Cardiac fibroblast (primary cell): Measurements from ENCODE around the gene UTY.

Experiments
- DNase-seq, 2 donors: peaks; one replicate each; pipeline versions ENCODE4 v3.0.0 to v3.0.0-alpha.2; 2010; ENCODE audit warnings: low read depth in 2 of 2
- H3K4me3 ChIP-seq, 2 donors: replicated peaks in 1 of 2; 1 replicate in 1 of 2; 2 replicates in 1 of 2; pipeline ENCODE4 v1.5.1; 2011; ENCODE audit warnings: low read depth in 2 of 2, low read length in 2 of 2, mild to moderate bottlenecking in 2 of 2, moderate library complexity in 1 of 2
- TF ChIP-seq, protein P1 (sequence below): IDR thresholded peaks from one replicate; pipeline ENCODE4 v1.5.1; 2011; ENCODE audit warnings: low read depth, mild to moderate bottlenecking, low read length, inconsistent platforms

UTY gene

DNA sequence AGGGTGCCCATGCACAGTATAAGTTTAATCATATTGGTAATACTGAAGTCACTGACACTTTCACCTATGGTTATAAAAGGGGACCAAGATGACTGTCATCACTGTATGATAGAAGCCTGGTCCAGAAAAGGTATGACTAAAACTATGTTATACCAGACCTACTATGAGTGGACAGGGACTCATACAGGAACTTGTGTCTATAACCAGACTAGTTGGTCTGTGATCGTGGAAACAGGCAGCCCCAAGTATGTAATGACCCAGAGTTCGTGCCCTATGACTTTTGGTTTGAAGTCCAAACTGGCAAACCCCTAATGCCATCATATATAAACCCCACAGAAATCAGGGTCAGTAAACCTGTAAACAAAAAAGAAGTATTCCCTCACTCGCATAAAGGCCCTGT is 134.3 kb downstream of the UTY start:
- DNase-seq = no peak
- TF ChIP-seq, protein P1, sequence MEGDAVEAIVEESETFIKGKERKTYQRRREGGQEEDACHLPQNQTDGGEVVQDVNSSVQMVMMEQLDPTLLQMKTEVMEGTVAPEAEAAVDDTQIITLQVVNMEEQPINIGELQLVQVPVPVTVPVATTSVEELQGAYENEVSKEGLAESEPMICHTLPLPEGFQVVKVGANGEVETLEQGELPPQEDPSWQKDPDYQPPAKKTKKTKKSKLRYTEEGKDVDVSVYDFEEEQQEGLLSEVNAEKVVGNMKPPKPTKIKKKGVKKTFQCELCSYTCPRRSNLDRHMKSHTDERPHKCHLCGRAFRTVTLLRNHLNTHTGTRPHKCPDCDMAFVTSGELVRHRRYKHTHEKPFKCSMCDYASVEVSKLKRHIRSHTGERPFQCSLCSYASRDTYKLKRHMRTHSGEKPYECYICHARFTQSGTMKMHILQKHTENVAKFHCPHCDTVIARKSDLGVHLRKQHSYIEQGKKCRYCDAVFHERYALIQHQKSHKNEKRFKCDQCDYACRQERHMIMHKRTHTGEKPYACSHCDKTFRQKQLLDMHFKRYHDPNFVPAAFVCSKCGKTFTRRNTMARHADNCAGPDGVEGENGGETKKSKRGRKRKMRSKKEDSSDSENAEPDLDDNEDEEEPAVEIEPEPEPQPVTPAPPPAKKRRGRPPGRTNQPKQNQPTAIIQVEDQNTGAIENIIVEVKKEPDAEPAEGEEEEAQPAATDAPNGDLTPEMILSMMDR = no peak
- no peak overlapping the region for H3K4me3 ChIP-seq

DNA sequence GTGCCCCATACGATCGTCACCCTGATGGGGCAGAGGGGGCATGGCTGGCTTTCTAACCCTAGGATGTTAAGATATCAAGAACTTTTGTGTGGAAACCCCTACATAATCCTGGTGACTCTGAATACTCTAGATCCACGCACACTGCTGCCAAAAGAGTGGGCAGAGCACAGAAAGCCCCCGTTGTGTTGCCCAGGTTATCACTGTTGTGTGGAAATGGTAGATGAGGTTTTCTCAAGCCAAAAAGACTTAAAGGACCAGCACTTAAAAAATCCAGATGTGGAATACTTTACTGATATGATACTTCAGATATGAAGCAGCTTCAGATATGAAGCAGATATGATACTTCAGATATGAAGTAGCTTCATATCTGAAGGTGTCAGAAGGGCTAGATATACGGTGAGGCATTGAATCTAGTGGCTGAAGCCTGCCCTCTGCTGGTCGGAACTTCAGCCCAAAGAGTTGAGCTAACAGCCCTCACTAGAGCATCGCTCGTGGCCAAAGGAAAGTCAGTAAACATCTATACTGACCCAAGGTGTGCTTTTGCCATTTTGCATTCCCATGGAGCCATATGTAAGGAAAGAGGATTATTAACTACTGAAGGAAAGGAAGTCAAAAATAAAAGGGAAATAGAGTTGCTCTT is 136.4 kb downstream of the UTY start:
- DNase-seq = peak; percentile 30 to 43
- H3K4me3 ChIP-seq = no peak overlapping the region
- TF ChIP-seq, protein P1 = peak; percentile 55

DNA sequence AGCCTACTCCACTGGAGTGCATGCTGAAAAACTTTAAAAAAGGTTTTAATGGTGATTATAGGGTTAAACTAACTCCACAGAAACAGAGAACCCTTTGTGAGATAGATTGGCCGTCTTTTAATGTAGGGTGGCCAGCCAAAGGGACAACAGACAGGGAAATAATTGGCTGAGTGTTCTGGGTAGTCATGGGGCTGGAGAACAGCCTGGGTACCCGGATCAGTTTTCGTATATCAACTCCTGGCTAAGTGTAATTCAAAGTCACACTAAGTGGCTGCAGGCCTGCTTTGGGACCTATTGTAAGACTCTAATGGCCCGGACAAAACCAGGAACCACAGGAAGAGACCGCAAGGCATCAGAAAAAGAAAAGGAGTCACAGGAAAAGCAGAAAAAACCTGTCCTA is 139.9 kb downstream of the UTY start:
- H3K4me3 ChIP-seq = no peak overlapping the region
- TF ChIP-seq, protein P1 = no peak
- no peak for DNase-seq

DNA sequence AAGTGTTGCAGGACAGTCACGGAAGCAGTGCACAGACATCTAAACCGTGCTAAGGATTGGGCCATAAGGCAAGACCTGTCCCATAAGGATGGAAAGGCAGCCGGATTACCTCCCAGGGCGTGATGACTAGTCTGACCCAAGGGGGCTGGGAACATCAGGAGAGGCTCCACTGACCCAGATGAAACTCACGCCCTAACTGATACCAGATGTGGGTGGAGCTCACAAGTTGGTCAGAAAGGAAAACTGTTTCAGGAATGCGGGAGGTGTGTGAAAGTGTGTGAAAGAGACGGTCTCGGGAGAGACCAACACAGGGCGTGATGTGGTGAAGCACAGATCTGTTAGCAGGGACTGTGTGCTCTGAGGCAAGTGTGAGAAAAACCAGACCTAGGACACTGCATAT is 140.5 kb downstream of the UTY start:
- TF ChIP-seq, protein P1 = no peak
- no peak for DNase-seq
- H3K4me3 ChIP-seq = no peak overlapping the region

DNA sequence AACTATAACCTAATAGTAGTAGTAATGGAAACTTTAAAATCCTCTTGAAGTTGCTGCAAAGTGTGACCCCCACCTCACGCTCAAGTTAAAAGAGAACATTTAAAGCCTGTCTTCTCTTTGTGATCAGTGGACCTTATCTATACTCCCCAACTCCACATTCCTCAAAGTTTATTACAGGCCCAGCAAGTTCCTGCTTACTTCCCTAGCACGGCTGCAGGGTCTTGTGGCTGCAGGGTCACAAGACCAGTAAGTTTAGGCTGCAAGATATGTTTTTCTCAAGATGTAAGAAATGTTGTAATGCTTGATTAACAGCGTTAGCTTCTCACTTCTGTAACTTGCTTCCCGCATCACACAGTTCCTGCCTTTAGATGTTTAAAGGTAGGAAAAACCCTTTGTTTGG is 141.1 kb downstream of the UTY start:
- TF ChIP-seq, protein P1 = no peak
- no peak overlapping the region for H3K4me3 ChIP-seq
- no peak for DNase-seq

DNA sequence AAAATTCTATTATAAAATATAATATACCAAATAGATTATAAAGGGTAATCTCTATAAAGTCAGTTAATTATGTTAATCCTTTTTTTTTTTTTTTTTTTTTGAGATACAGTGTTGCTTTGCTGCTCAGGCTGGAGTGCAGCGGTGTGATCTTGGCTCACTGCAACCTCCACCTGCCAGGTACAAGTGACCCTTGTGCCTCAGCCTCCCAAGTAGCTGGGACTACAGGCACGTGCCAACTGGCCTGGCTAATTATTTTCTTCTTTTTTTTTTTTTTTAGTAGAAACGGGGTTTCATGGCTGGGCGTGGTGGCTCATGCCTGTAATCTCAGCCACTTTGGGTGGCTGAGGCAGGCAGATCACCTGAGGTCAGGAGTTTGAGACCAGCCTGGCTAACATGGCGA is 141.9 kb downstream of the UTY start:
- TF ChIP-seq, protein P1 = no peak
- no peak for DNase-seq
- H3K4me3 ChIP-seq = no peak overlapping the region

DNA sequence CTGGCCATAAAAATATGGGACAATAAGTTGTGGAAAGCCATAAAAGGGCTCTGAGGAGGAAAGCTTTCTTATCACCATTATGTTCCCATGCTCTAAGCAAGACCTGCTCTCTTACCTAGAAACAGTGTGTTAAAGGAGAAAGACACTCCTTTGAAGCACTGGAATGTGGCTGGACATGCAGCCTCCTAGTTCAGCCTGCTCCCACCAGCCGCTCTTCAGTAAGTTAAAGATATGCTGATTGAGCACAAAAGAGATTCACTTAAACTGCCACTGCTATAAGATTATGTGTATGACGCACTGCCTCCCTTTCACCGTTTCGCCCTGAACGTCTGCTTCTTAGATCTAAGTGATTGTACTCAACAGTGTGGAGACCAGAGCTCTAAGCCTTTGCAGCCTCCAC is 146.0 kb downstream of the UTY start:
- no peak for DNase-seq
- TF ChIP-seq, protein P1 = no peak
- H3K4me3 ChIP-seq = no peak overlapping the region
